B cell (primary cell): ENCODE results near the gene FAAH. TPM values are rescaled to one million over a fixed set of nuclear protein-coding genes. Genes with fewer than 3 reads are reported as not detected.

ENCODE experiments used
- ATAC-seq: fragments of 200-7000 bp; cut with Tn5 transposase; one replicate; pipeline ENCODE4 v1.10.0; 2021; ENCODE audit warnings: low read depth, mild to moderate bottlenecking, moderate number of reproducible peaks, moderate library complexity
- CTCF ChIA-PET: fragments of 350-600 bp; sonication (Branson Sonifier 250); formaldehyde crosslinking; loops from one replicate; lab custom pipeline; 2021; ENCODE audit warnings: antibody characterized with exemption, inconsistent platforms; lab: Charles Lee
- POLR2A ChIA-PET: fragments of 350-600 bp; sonication (Branson Sonifier 250); formaldehyde crosslinking; loops from one replicate; lab custom pipeline; 2021; ENCODE audit warnings: antibody characterized with exemption; lab: Charles Lee
- DNase-seq: peaks from one replicate; pipeline ENCODE4 v3.0.0; 2013
- H2AFZ ChIP-seq: 2 replicates; pipeline ENCODE4 v1.6.1; 2012; ENCODE audit warnings: mild to moderate bottlenecking, low read depth, low read length; ENCODE audit not compliant: insufficient read depth, poor library complexity, severe bottlenecking
- H3K27ac ChIP-seq, 2 donors: 1 replicate in 1 of 2; 2 replicates in 1 of 2; pipeline ENCODE4 v1.5.1; 2012 to 2013; ENCODE audit warnings: low read length in 2 of 2, mild to moderate bottlenecking in 2 of 2, moderate library complexity in 1 of 2
- H3K27me3 ChIP-seq, 4 experiments: fragments of 200-600 bp in 1 of 4; sonication (generic) in 1 of 4; replicated peaks in 1 of 4; 1 replicate in 2 of 4; 2 replicates in 2 of 4; pipeline versions ENCODE4 v1.6.1 to v1.7.0; 2013 to 2016; ENCODE audit warnings: low read length in 3 of 4, mild to moderate bottlenecking in 2 of 4, mixed read lengths in 1 of 4, moderate library complexity in 1 of 4; ENCODE audit not compliant: insufficient read depth in 4 of 4, control insufficient read depth in 3 of 4; ENCODE audit errors: control extremely low read depth in 1 of 4
- H3K36me3 ChIP-seq, 2 experiments: replicated peaks in 1 of 2; 1 replicate in 1 of 2; 2 replicates in 1 of 2; pipeline versions ENCODE4 v1.6.1 to v1.7.1; 2013; ENCODE audit warnings: low read length in 1 of 2; ENCODE audit not compliant: insufficient read depth in 2 of 2, control insufficient read depth in 1 of 2; ENCODE audit errors: control extremely low read depth in 1 of 2, extremely low read depth in 1 of 2
- H3K4me1 ChIP-seq, 2 donors: fragments of 200-600 bp in 1 of 2; sonication (generic) in 1 of 2; 1 replicate in 1 of 2; 2 replicates in 1 of 2; pipeline versions ENCODE4 v1.5.1 to v1.6.1; 2013 to 2017; ENCODE audit warnings: low read length in 2 of 2; ENCODE audit not compliant: control insufficient read depth in 2 of 2, insufficient read depth in 2 of 2
- H3K4me2 ChIP-seq: replicated peaks from 2 replicates; pipeline ENCODE3; 2012; ENCODE audit warnings: mild to moderate bottlenecking, low read depth, low read length; ENCODE audit not compliant: poor library complexity, severe bottlenecking
- H3K4me3 ChIP-seq, 5 experiments: fragments of 200-600 bp in 1 of 5; sonication (generic) in 1 of 5; 1 replicate in 3 of 5; 2 replicates in 2 of 5; pipeline versions ENCODE4 v1.5.1 to v1.7.0; 2011 to 2016; ENCODE audit warnings: low read length in 4 of 5, mild to moderate bottlenecking in 4 of 5, low read depth in 2 of 5, control low read depth in 1 of 5, moderate library complexity in 1 of 5; ENCODE audit not compliant: insufficient read depth in 1 of 5; ENCODE audit errors: control extremely low read depth in 1 of 5, extremely low read depth in 1 of 5
- H3K79me2 ChIP-seq: fragments of 200-600 bp; sonication (generic); one replicate; pipeline ENCODE4 v1.6.0; 2016; ENCODE audit warnings: low read length; ENCODE audit not compliant: control insufficient read depth, insufficient read depth
- H3K9ac ChIP-seq: fragments of 200-600 bp; sonication (generic); 2 replicates; pipeline ENCODE4 v1.6.1; 2017; ENCODE audit warnings: mild to moderate bottlenecking, low read length, moderate library complexity
- H3K9me3 ChIP-seq, 3 donors: one replicate each; pipeline versions ENCODE4 v1.6.1 to v1.7.1; 2013; ENCODE audit warnings: low read length in 2 of 3; ENCODE audit not compliant: control insufficient read depth in 2 of 3, insufficient read depth in 1 of 3; ENCODE audit errors: control extremely low read depth in 1 of 3
- H4K20me1 ChIP-seq: 2 replicates; pipeline ENCODE4 v1.6.0; 2012; ENCODE audit warnings: mild to moderate bottlenecking, low read length; ENCODE audit not compliant: insufficient read depth, control insufficient read depth, poor library complexity, severe bottlenecking
- H3K27ac Mint-ChIP-seq: one replicate; pipeline ENCODE4 v1.8.0; 2021; ENCODE audit warnings: mixed read lengths
- H3K27me3 Mint-ChIP-seq: one replicate; pipeline ENCODE4 v1.8.0; 2021; ENCODE audit warnings: mixed read lengths
- H3K4me1 Mint-ChIP-seq: one replicate; pipeline ENCODE4 v1.8.0; 2021; ENCODE audit warnings: mixed read lengths
- H3K4me3 Mint-ChIP-seq: one replicate; pipeline ENCODE4 v1.8.0; 2021; ENCODE audit warnings: mixed read lengths
- H3K9me3 Mint-ChIP-seq: one replicate; pipeline ENCODE4 v1.8.0; 2022; ENCODE audit warnings: mixed read lengths; ENCODE audit not compliant: insufficient read depth
- EZH2 ChIP-seq: IDR thresholded peaks from 2 replicates; pipeline ENCODE4 v1.6.1; 2012; ENCODE audit warnings: borderline replicate concordance, low read depth, mild to moderate bottlenecking, moderate library complexity, low read length; ENCODE audit not compliant: insufficient read depth, poor library complexity, severe bottlenecking
- WGBS: methylation state at CpG from one replicate; pipeline ENCODE4 v1.1.5; 2013; ENCODE audit warnings: missing lambda C conversion rate; ENCODE audit not compliant: insufficient coverage; 5-methylcytosine and 5-hydroxymethylcytosine counted together
- intact Hi-C: fragments of 100-400 bp; cut with micrococcal nuclease; formaldehyde crosslinking; loops from one replicate; pipeline ENCODE4 v1.10.0; 2022
- polyA plus RNA-seq: library from polyadenylated mRNA; depleted of rRNA; stranded (reverse); fragments of >200 nt; gene quantifications from 2 replicates; pipeline ENCODE4 v1.2.3, GENCODE V29; 2012
- total RNA-seq, 2 donors: library from RNA; stranded (reverse); fragments of 120-200 nt in 1 of 2; gene quantifications; 1 replicate in 1 of 2; 2 replicates in 1 of 2; pipeline versions ENCODE4 v1.2.3 to v1.2.4, GENCODE V29; 2013 to 2022
- TF ChIP-seq, protein P1 (sequence below): fragments of 200-600 bp; IDR thresholded peaks from one replicate; pipeline ENCODE4 v1.8.0; 2022; ENCODE audit warnings: antibody characterized with exemption, mild to moderate bottlenecking

The FAAH gene
- total and polyA plus RNA-seq, 2 donors (not counting 1 experiment from before 2014, with no cell fraction given): 5.6 to 9.6 TPM

DNA sequence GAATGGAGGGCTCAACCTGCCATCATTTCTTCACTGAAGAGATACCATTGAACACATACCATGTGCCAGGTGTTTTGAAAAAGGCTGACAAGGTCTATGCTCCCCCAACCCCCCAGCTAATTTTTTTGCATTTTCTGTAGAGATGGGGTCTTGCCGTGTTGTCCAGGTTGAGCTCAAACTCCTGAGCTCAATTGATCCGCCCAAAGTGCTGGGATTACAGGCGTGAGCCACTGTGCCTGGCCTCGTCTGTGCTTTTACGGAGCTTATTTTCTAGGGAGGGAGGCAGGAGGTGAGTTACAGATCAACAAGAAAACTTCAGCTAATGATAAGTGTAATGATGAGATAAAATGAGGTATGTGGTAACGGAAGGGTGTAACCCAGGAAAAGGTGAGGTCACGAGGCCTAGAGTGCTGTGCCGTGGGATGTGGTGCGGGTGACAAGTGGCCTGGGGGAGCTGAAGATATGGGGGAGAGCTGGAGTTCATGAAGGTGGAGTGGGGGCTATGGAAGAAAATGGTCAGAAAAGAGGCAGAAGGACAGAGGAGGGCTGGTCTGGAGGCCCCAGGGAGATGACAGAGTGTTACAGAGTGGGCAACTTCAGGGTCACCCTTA, 28.2 kb downstream of the FAAH start:
- no peaks in the 10 kb centered on the region for H3K9me3 ChIP-seq
- H2AFZ ChIP-seq: no peak overlapping the region
- Mint-ChIP-seq H3K9me3 (no peaks in the 10 kb centered on the region), H3K4me3 (no peak overlapping the region), H3K27me3 (peaks cover 26% of the 10 kb centered on the region), H3K27ac (no peak overlapping the region), H3K4me1 (no peaks in the 10 kb centered on the region)
- no peak overlapping the region for H3K4me2 ChIP-seq
- H4K20me1 ChIP-seq: no peaks in the 10 kb centered on the region
- no peak overlapping the region for H3K4me3 ChIP-seq
- no peak overlapping the region for H3K27ac ChIP-seq
- H3K79me2 ChIP-seq: no peaks in the 10 kb centered on the region
- intact Hi-C loops: no loop called here
- H3K9ac ChIP-seq: no peak overlapping the region
- no peak for ATAC-seq
- DNase-seq: no peak
- 92% methylated on average over 6 of the region's 9 CpGs for WGBS
- POLR2A ChIA-PET: no interaction called here
- TF ChIP-seq, protein P1, sequence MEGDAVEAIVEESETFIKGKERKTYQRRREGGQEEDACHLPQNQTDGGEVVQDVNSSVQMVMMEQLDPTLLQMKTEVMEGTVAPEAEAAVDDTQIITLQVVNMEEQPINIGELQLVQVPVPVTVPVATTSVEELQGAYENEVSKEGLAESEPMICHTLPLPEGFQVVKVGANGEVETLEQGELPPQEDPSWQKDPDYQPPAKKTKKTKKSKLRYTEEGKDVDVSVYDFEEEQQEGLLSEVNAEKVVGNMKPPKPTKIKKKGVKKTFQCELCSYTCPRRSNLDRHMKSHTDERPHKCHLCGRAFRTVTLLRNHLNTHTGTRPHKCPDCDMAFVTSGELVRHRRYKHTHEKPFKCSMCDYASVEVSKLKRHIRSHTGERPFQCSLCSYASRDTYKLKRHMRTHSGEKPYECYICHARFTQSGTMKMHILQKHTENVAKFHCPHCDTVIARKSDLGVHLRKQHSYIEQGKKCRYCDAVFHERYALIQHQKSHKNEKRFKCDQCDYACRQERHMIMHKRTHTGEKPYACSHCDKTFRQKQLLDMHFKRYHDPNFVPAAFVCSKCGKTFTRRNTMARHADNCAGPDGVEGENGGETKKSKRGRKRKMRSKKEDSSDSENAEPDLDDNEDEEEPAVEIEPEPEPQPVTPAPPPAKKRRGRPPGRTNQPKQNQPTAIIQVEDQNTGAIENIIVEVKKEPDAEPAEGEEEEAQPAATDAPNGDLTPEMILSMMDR: no peak
- no peak for TF ChIP-seq EZH2
- peaks cover 0 to 4% (median 0%) of the 10 kb centered on the region in 4 experiments for H3K27me3 ChIP-seq
- CTCF ChIA-PET: interaction anchor here (1.2 kb wide), 1 partner anchor 21 kb away, joined by 3 read pairs; no protein-coding TSS in a partner anchor
- H3K36me3 ChIP-seq: no peaks in the 10 kb centered on the region
- H3K4me1 ChIP-seq: no peaks in the 10 kb centered on the region

DNA sequence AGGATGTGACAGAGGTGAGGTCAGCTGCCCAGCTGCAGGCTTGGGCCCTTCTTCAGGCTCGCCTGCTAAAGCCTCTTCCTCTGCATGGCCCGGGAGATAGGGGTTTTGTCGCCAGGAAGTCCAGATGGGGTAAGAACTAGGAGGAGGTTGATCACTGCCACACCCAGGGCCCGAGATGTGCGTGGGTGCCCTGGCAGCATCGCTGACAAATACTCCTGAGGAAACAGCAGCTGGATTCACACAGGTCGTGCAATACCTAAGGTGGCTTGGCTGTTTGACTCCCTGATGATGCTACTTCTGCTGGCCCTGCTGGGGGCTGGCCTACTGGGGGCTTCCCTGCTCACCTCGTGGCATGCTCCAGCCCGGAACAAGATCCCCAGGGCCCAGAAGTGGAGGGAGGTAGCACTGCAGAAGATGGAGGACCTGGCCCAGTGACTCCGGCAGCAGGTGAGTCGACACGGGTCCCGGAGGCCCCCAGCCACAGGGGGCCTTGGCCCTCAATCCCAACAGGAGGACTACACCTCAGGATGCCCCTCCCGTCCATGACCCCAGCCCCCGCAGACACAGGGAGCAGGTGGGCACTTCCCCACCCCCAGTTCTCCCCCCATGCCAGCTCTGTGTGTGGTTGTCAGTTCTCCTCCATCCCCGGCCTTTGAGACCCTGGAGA, 29.6 kb downstream of the FAAH start:
- Histone ChIP-seq H2AFZ (no peak overlapping the region), H4K20me1 (no peaks in the 10 kb centered on the region), H3K9me3 (no peaks in the 10 kb centered on the region), H3K4me2 (no peak overlapping the region), H3K27ac (no peak overlapping the region), H3K9ac (no peak overlapping the region), H3K27me3 (peaks cover 0 to 4% (median 0%) of the 10 kb centered on the region in 4 experiments), H3K79me2 (no peaks in the 10 kb centered on the region), H3K4me1 (no peaks in the 10 kb centered on the region), H3K4me3 (no peak overlapping the region), H3K36me3 (no peaks in the 10 kb centered on the region)
- ChIA-PET CTCF (no interaction called here), POLR2A (no interaction called here)
- H3K4me1 Mint-ChIP-seq: no peaks in the 10 kb centered on the region
- TF ChIP-seq EZH2: no peak
- H3K27me3 Mint-ChIP-seq: peaks cover 33% of the 10 kb centered on the region
- 81% methylated on average over 11 of the region's 16 CpGs for WGBS
- H3K4me3 Mint-ChIP-seq: no peak overlapping the region
- no peak overlapping the region for H3K27ac Mint-ChIP-seq
- intact Hi-C loops: no loop called here
- no peaks in the 10 kb centered on the region for H3K9me3 Mint-ChIP-seq
- ATAC-seq (no peak), DNase-seq (no peak)
